ENCODE measurements around the gene GCC1.

GRCh38 chr7:127608446-127608845 lies 23.1 kb upstream of the GCC1 start:
- TF ChIP-seq, protein P1, sequence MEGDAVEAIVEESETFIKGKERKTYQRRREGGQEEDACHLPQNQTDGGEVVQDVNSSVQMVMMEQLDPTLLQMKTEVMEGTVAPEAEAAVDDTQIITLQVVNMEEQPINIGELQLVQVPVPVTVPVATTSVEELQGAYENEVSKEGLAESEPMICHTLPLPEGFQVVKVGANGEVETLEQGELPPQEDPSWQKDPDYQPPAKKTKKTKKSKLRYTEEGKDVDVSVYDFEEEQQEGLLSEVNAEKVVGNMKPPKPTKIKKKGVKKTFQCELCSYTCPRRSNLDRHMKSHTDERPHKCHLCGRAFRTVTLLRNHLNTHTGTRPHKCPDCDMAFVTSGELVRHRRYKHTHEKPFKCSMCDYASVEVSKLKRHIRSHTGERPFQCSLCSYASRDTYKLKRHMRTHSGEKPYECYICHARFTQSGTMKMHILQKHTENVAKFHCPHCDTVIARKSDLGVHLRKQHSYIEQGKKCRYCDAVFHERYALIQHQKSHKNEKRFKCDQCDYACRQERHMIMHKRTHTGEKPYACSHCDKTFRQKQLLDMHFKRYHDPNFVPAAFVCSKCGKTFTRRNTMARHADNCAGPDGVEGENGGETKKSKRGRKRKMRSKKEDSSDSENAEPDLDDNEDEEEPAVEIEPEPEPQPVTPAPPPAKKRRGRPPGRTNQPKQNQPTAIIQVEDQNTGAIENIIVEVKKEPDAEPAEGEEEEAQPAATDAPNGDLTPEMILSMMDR (IDR thresholded peaks at IDR 0.05): no peak
- no peak for TF ChIP-seq POLR2A (IDR thresholded peaks at IDR 0.05)

All from adrenal gland (tissue), 5 donors.